ENCODE results near the gene WDHD1.

The WDHD1 gene

GRCh38 chr14:55000381-55000780 is 26.5 kb downstream of the WDHD1 start:
- DNase-seq, result no peak
- H3K4me1 ChIP-seq (ENCODE audit: low read length), result no peaks in the 10 kb centered on the region
- no peaks in the 10 kb centered on the region for H3K9me2 ChIP-seq (replicated peaks; ENCODE audit: insufficient read depth, low read length)
- H3K79me2 ChIP-seq (ENCODE audit: low read length), result no peaks in the 10 kb centered on the region
- TF ChIP-seq EZH2 (optimal IDR thresholded peaks at IDR 0.05; ENCODE audit: low read depth, low read length) (no peak), EZH2phosphoT487 (IDR thresholded peaks at IDR 0.05; ENCODE audit: low read length) (no peak)
- TF ChIP-seq, protein P1, sequence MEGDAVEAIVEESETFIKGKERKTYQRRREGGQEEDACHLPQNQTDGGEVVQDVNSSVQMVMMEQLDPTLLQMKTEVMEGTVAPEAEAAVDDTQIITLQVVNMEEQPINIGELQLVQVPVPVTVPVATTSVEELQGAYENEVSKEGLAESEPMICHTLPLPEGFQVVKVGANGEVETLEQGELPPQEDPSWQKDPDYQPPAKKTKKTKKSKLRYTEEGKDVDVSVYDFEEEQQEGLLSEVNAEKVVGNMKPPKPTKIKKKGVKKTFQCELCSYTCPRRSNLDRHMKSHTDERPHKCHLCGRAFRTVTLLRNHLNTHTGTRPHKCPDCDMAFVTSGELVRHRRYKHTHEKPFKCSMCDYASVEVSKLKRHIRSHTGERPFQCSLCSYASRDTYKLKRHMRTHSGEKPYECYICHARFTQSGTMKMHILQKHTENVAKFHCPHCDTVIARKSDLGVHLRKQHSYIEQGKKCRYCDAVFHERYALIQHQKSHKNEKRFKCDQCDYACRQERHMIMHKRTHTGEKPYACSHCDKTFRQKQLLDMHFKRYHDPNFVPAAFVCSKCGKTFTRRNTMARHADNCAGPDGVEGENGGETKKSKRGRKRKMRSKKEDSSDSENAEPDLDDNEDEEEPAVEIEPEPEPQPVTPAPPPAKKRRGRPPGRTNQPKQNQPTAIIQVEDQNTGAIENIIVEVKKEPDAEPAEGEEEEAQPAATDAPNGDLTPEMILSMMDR (IDR thresholded peaks at IDR 0.05; ENCODE audit: low read length), result no peak
- H4K20me1 ChIP-seq (ENCODE audit: insufficient read depth, low read length), result no peaks in the 10 kb centered on the region
- H2AFZ ChIP-seq (ENCODE audit: low read length), result no peak overlapping the region
- H3F3A ChIP-seq (ENCODE audit: insufficient read depth, low read length), result no peaks in the 10 kb centered on the region
- H3K4me2 ChIP-seq (ENCODE audit: low read depth, low read length), result no peak overlapping the region
- H3K9ac ChIP-seq (ENCODE audit: low read length), result no peak overlapping the region
- H3K36me3 ChIP-seq (replicated peaks; ENCODE audit: insufficient read depth, low read length), result no peaks in the 10 kb centered on the region
- no peak overlapping the region for H3K27ac ChIP-seq (ENCODE audit: low read length)
- no peak overlapping the region for H3K4me3 ChIP-seq (ENCODE audit: low read length)
- no peaks in the 10 kb centered on the region for H3K9me3 ChIP-seq (replicated peaks; ENCODE audit: insufficient read depth, low read length)
- H3K27me3 ChIP-seq (replicated peaks; ENCODE audit: insufficient read depth, low read length), result no peaks in the 10 kb centered on the region

- Histone ChIP-seq H3K9me3 (replicated peaks; ENCODE audit: insufficient read depth, low read length) (no peaks in the 10 kb centered on the region), H2AFZ (ENCODE audit: low read length) (no peak overlapping the region), H3K27me3 (replicated peaks; ENCODE audit: insufficient read depth, low read length) (no peaks in the 10 kb centered on the region), H3K36me3 (replicated peaks; ENCODE audit: insufficient read depth, low read length) (no peaks in the 10 kb centered on the region), H3K4me1 (ENCODE audit: low read length) (no peaks in the 10 kb centered on the region), H3F3A (ENCODE audit: insufficient read depth, low read length) (no peaks in the 10 kb centered on the region), H3K4me3 (ENCODE audit: low read length) (no peak overlapping the region), H3K9me2 (replicated peaks; ENCODE audit: insufficient read depth, low read length) (no peaks in the 10 kb centered on the region), H3K27ac (ENCODE audit: low read length) (no peak overlapping the region), H3K4me2 (ENCODE audit: low read depth, low read length) (no peak overlapping the region), H4K20me1 (ENCODE audit: insufficient read depth, low read length) (no peaks in the 10 kb centered on the region), H3K79me2 (ENCODE audit: low read length) (no peaks in the 10 kb centered on the region), H3K9ac (ENCODE audit: low read length) (no peak overlapping the region)
- no peak for DNase-seq
- TF ChIP-seq, protein P1 (IDR thresholded peaks at IDR 0.05; ENCODE audit: low read length), result no peak
- TF ChIP-seq EZH2 (optimal IDR thresholded peaks at IDR 0.05; ENCODE audit: low read depth, low read length) (no peak), EZH2phosphoT487 (IDR thresholded peaks at IDR 0.05; ENCODE audit: low read length) (no peak)
Observed at GRCh38 chr14:54985156-54985555, 41.7 kb downstream of the WDHD1 start.

DNA sequence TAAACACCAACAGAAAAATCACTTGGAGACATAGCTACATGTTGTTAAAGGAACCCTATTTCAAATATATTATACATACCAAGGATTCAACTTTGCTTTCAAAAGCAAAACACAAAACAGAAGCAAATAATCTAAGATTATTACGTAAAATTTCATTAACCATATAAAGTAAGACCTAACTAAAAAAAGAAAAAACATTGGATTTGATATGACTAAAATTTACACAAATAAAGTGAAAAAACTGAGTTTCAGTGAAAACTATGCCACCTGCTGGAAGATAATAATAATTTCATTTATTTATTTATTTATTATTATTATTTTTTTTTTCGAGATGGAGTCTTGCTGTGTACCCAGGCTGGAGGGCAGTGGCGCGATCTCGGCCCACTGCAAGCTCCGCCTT is 45.2 kb downstream of the WDHD1 start:
- Histone ChIP-seq H3K9ac (ENCODE audit: low read length) (no peak overlapping the region), H3K27me3 (replicated peaks; ENCODE audit: insufficient read depth, low read length) (no peaks in the 10 kb centered on the region), H3K9me3 (replicated peaks; ENCODE audit: insufficient read depth, low read length) (no peaks in the 10 kb centered on the region), H3K9me2 (replicated peaks; ENCODE audit: insufficient read depth, low read length) (no peaks in the 10 kb centered on the region), H3F3A (ENCODE audit: insufficient read depth, low read length) (no peaks in the 10 kb centered on the region), H3K79me2 (ENCODE audit: low read length) (no peaks in the 10 kb centered on the region), H3K4me2 (ENCODE audit: low read depth, low read length) (no peak overlapping the region), H3K27ac (ENCODE audit: low read length) (no peak overlapping the region), H3K36me3 (replicated peaks; ENCODE audit: insufficient read depth, low read length) (no peaks in the 10 kb centered on the region), H4K20me1 (ENCODE audit: insufficient read depth, low read length) (no peaks in the 10 kb centered on the region), H2AFZ (ENCODE audit: low read length) (no peak overlapping the region), H3K4me1 (ENCODE audit: low read length) (no peaks in the 10 kb centered on the region), H3K4me3 (ENCODE audit: low read length) (no peak overlapping the region)
- TF ChIP-seq, protein P1 (IDR thresholded peaks at IDR 0.05; ENCODE audit: low read length), result no peak
- TF ChIP-seq EZH2 (optimal IDR thresholded peaks at IDR 0.05; ENCODE audit: low read depth, low read length), result no peak
- TF ChIP-seq EZH2phosphoT487 (IDR thresholded peaks at IDR 0.05; ENCODE audit: low read length), result no peak
- DNase-seq, result no peak
